IMR-90 (cell line): ENCODE measurements around the gene TLCD2. TPM values are rescaled to one million over a fixed set of nuclear protein-coding genes. Genes with fewer than 3 reads are reported as not detected.

Experiments
- ATAC-seq: fragments of 200-7000 bp; cut with Tn5 transposase; 2 replicates; pipeline ENCODE4 v1.9.1; 2020; ENCODE audit warnings: low read depth, mild to moderate bottlenecking, moderate library complexity
- BruUV-seq: library from RNA; stranded (reverse); fragments of 400-500 nt; replicated peaks from 2 replicates; lab custom pipeline; 2021; lab: Mats Ljungman, UMichigan
- CTCF ChIA-PET: fragments of 300-600 bp; formaldehyde crosslinking; extraction: SDS; loops from one replicate; lab custom pipeline; 2021; ENCODE audit warnings: antibody characterized with exemption; lab: Yijun Ruan, JAX
- POLR2A ChIA-PET: fragments of 300-600 bp; sonication (Branson Sonifier 250); formaldehyde crosslinking; loops from one replicate; lab custom pipeline; 2022; ENCODE audit warnings: antibody characterized with exemption; ENCODE audit not compliant: unreplicated experiment; lab: Charles Lee
- DNase-seq: peaks from one replicate; pipeline ENCODE4 v3.0.0; 2013
- H2AFZ ChIP-seq: replicated peaks from 2 replicates; pipeline ENCODE3; 2013; ENCODE audit warnings: low read length, mild to moderate bottlenecking; ENCODE audit not compliant: poor library complexity
- H2AK5ac ChIP-seq: 2 replicates; pipeline ENCODE4 v1.6.1; 2013; ENCODE audit warnings: low read depth, low read length, inconsistent platforms
- H2AK9ac ChIP-seq: replicated peaks from 2 replicates; pipeline ENCODE3; 2013; ENCODE audit warnings: mild to moderate bottlenecking, low read depth, low read length, moderate library complexity; ENCODE audit not compliant: poor library complexity
- H2BK120ac ChIP-seq: 2 replicates; pipeline ENCODE4 v1.6.1; 2013; ENCODE audit warnings: low read depth, low read length, inconsistent platforms
- H2BK15ac ChIP-seq: 3 replicates; pipeline ENCODE4 v1.6.1; 2013; ENCODE audit warnings: low read depth, low read length, inconsistent platforms
- H2BK20ac ChIP-seq: 2 replicates; pipeline ENCODE4 v1.6.1; 2013; ENCODE audit warnings: low read depth, mild to moderate bottlenecking, inconsistent platforms, low read length, moderate library complexity
- H2BK5ac ChIP-seq: 2 replicates; pipeline ENCODE4 v1.6.1; 2013; ENCODE audit warnings: mild to moderate bottlenecking, low read depth, low read length, inconsistent platforms; ENCODE audit not compliant: poor library complexity, severe bottlenecking
- H3K14ac ChIP-seq: replicated peaks from 2 replicates; pipeline ENCODE4 v1.6.1; 2013; ENCODE audit warnings: low read depth, low read length, inconsistent platforms
- H3K18ac ChIP-seq: 2 replicates; pipeline ENCODE4 v1.6.1; 2013; ENCODE audit warnings: low read depth, low read length, control low read depth
- H3K23ac ChIP-seq: 2 replicates; pipeline ENCODE4 v1.6.1; 2013; ENCODE audit warnings: low read depth, low read length, inconsistent platforms
- H3K27ac ChIP-seq: 2 replicates; pipeline ENCODE4 v1.5.1; 2013; ENCODE audit warnings: mild to moderate bottlenecking, control low read depth, low read length; ENCODE audit not compliant: insufficient read depth
- H3K27me3 ChIP-seq: 2 replicates; pipeline ENCODE4 v1.6.1; 2013; ENCODE audit warnings: low read length; ENCODE audit not compliant: control insufficient read depth, insufficient read depth
- H3K36me3 ChIP-seq: 2 replicates; pipeline ENCODE4 v1.6.1; 2013; ENCODE audit warnings: low read length, mixed read lengths; ENCODE audit not compliant: control insufficient read depth, insufficient read depth
- H3K4ac ChIP-seq: 2 replicates; pipeline ENCODE4 v1.6.1; 2013; ENCODE audit warnings: low read depth, low read length, inconsistent platforms
- H3K4me1 ChIP-seq: 2 replicates; pipeline ENCODE4 v1.6.1; 2013; ENCODE audit warnings: low read length, mixed read lengths; ENCODE audit not compliant: control insufficient read depth, insufficient read depth
- H3K4me2 ChIP-seq: 2 replicates; pipeline ENCODE4 v1.6.1; 2013; ENCODE audit warnings: low read depth, mild to moderate bottlenecking, control low read depth, low read length, moderate library complexity
- H3K4me3 ChIP-seq: 2 replicates; pipeline ENCODE4 v1.5.1; 2013; ENCODE audit warnings: low read depth, mild to moderate bottlenecking, control low read depth, low read length, moderate library complexity; ENCODE audit not compliant: insufficient read depth
- H3K56ac ChIP-seq: 2 replicates; pipeline ENCODE4 v1.6.1; 2013; ENCODE audit warnings: low read length, inconsistent platforms; ENCODE audit not compliant: insufficient read depth; ENCODE audit errors: extremely low read depth
- H3K79me1 ChIP-seq, 2 experiments: 2 replicates each; pipeline ENCODE4 v1.6.1; 2013; ENCODE audit warnings: low read length in 2 of 2, inconsistent platforms in 1 of 2, low read depth in 1 of 2
- H3K9ac ChIP-seq: 2 replicates; pipeline ENCODE4 v1.6.1; 2013; ENCODE audit warnings: low read depth, low read length, control low read depth
- H3K9me1 ChIP-seq: 2 replicates; pipeline ENCODE4 v1.6.1; 2013; ENCODE audit warnings: low read length, inconsistent platforms; ENCODE audit not compliant: insufficient read depth
- H3K9me3 ChIP-seq: 2 replicates; pipeline ENCODE4 v1.6.1; 2013; ENCODE audit warnings: low read length; ENCODE audit not compliant: control insufficient read depth, insufficient read depth
- H4K20me1 ChIP-seq: 2 replicates; pipeline ENCODE4 v1.6.1; 2013; ENCODE audit warnings: low read length, inconsistent platforms; ENCODE audit not compliant: insufficient read depth
- H4K5ac ChIP-seq: 2 replicates; pipeline ENCODE4 v1.6.1; 2013; ENCODE audit warnings: mild to moderate bottlenecking, low read depth, low read length, control low read depth
- H4K8ac ChIP-seq, 2 experiments: 2 replicates each; pipeline ENCODE4 v1.6.1; 2013; ENCODE audit warnings: low read depth in 2 of 2, low read length in 2 of 2, control low read depth in 1 of 2, inconsistent platforms in 1 of 2
- H4K91ac ChIP-seq: 2 replicates; pipeline ENCODE4 v1.6.1; 2013; ENCODE audit warnings: low read depth, low read length, inconsistent platforms; ENCODE audit not compliant: insufficient read depth
- BHLHE40 ChIP-seq: fragments of 150-350 bp; IDR thresholded peaks from 2 replicates; pipeline ENCODE4 v1.6.1; 2016; ENCODE audit warnings: mild to moderate bottlenecking, low read depth, low read length
- ELK1 ChIP-seq: fragments of 150-350 bp; IDR thresholded peaks from 2 replicates; pipeline ENCODE4 v1.6.1; 2016; ENCODE audit warnings: low read depth, mild to moderate bottlenecking, low read length, moderate library complexity, borderline replicate concordance
- MAFK ChIP-seq: IDR thresholded peaks from 2 replicates; pipeline ENCODE4 v1.6.1; 2012; ENCODE audit warnings: low read depth, low read length, improper control_type of control experiment
- MAZ ChIP-seq: IDR thresholded peaks from 2 replicates; pipeline ENCODE4 v1.6.1; 2012; ENCODE audit warnings: low read depth, mild to moderate bottlenecking, low read length, improper control_type of control experiment, moderate library complexity, borderline replicate concordance
- RCOR1 ChIP-seq: IDR thresholded peaks from 2 replicates; pipeline ENCODE4 v1.6.1; 2012; ENCODE audit warnings: mild to moderate bottlenecking, low read length, improper control_type of control experiment; ENCODE audit not compliant: insufficient replicate concordance
- USF2 ChIP-seq: fragments of 150-350 bp; IDR thresholded peaks from 2 replicates; pipeline ENCODE4 v1.6.1; 2017; ENCODE audit warnings: mild to moderate bottlenecking, antibody characterized with exemption, low read length, low read depth
- WGBS, 2 experiments: methylation state at CpG; one replicate each; pipeline versions ENCODE4 v1.1.5 to v1.1.7; 2013; ENCODE audit warnings: missing lambda C conversion rate in 2 of 2; ENCODE audit not compliant: insufficient read length in 1 of 2; ENCODE audit errors: extremely low coverage in 2 of 2; 5-methylcytosine and 5-hydroxymethylcytosine counted together
- dilution Hi-C: fragments of 300-500 bp; cut with HindIII; formaldehyde crosslinking; loops from one replicate; pipeline ENCODE4 v1.14.3; 2018; ENCODE audit warnings: low sequenced_read_pairs; ENCODE audit not compliant: unreplicated experiment
- in situ Hi-C: fragments of 300-500 bp; cut with MboI; formaldehyde crosslinking; loops from 3 replicates; pipeline ENCODE4 v1.14.3; 2019; ENCODE audit warnings: low sequenced_read_pairs, inconsistent platforms, mixed read lengths
- intact Hi-C: fragments of 100-400 bp; cut with micrococcal nuclease; formaldehyde crosslinking; loops from 2 replicates; pipeline ENCODE4 v1.10.0; 2022
- polyA plus RNA-seq, 3 experiments: library from polyadenylated mRNA; depleted of rRNA; stranded (reverse); fragments of >200 nt; gene quantifications; 2 replicates each; pipeline ENCODE4 v1.2.3, GENCODE V29; 2012; ENCODE audit warnings: low replicate concordance in 1 of 3
- total RNA-seq: library from RNA; depleted of rRNA; stranded (reverse); fragments of >200 nt; gene quantifications from 2 replicates; pipeline ENCODE4 v1.2.3, GENCODE V29; 2012

Gene TLCD2
- total and polyA plus RNA-seq, 2 of the 4 experiments (the other 2 are of a cell fraction) = 0.72 to 1.2 TPM

DNA sequence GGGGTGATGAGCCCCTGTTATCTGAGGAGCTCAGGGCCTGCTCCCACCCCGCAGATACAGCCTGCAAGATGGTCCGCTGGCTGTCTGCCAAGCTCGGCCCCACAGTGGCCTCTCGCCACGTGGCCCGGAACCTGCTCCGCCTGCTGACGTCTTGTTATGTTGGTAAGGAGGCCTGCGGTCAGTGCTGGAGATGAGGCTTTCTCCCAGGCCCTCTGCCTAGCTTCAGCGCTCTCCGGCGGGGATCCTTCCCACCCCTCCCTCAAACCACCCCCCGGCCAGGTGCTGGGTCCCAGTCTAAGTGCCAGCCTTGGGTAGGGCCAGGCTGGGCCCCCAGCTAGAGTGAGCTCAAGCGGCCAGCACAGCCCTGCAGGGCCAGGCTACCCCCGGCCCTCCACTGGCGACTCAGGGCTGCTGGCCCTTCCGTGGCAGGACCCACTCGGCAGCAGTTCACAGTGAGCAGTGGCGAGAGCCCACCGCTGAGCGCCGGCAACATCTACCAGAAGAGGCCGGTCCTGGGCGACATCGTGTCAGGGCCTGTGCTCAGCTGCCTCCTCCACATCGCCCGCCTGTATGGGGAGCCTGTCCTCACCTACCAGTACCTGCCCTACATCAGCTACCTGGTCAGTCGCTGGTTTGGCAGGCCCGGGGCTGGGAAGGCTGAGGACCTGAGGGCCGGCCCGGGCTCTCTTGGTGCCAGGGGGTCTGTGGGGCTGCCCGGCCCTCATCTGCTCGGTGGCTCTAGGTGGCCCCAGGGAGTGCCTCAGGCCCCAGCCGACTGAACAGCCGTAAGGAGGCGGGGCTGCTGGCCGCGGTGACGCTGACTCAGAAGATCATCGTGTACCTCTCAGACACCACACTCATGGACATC, 20.4 kb upstream of the TLCD2 start:
- Histone ChIP-seq H3K9me3 (no peaks in the 10 kb centered on the region), H4K8ac (no peak overlapping the region), H3K4ac (no peak overlapping the region), H3K14ac (no peak overlapping the region), H4K20me1 (no peaks in the 10 kb centered on the region), H3K79me1 (peaks cover 6 to 19% of the 10 kb centered on the region in 2 experiments), H3K56ac (no peak overlapping the region), H2BK15ac (no peak overlapping the region), H3K9me1 (peaks cover 1% of the 10 kb centered on the region; the same call in 1 of the 2 replicates), H4K5ac (no peak overlapping the region), H3K36me3 (peaks cover 34% of the 10 kb centered on the region; the same call in 1 of the 2 replicates), H2AFZ (no peak overlapping the region), H3K4me1 (no peaks in the 10 kb centered on the region; the same call in 1 of the 2 replicates), H2BK120ac (no peak overlapping the region), H3K27ac (no peak overlapping the region), H3K18ac (no peak overlapping the region), H2BK20ac (no peak overlapping the region), H4K91ac (no peak overlapping the region), H3K4me3 (no peak overlapping the region), H3K27me3 (no peaks in the 10 kb centered on the region), H2AK9ac (peak overlapping the region; percentile 42), H2BK5ac (no peak overlapping the region), H3K4me2 (no peak overlapping the region), H3K23ac (no peak overlapping the region), H2AK5ac (no peak overlapping the region; the same call in 1 of the 2 replicates), H3K9ac (no peak overlapping the region)
- DNase-seq (peak; percentile 50), ATAC-seq (no peak; the same call in 1 of the 2 replicates)
- BruUV-seq = no TSS peak
- WGBS, 2 experiments = 93% methylated on average over 14 of the region's 40 CpGs; no CpG with 5 or more reads in 1 of the 2 experiments
- intact Hi-C loops (no loop called here), in situ Hi-C loops (no loop called here), dilution Hi-C loops (no loop called here)
- TF ChIP-seq RCOR1 (no peak), USF2 (peak; percentile 57; the same call in 1 of the 2 replicates), MAFK (no peak), ELK1 (no peak), MAZ (no peak), BHLHE40 (no peak)
- CTCF ChIA-PET = no interaction called here
- POLR2A ChIA-PET = no interaction called here
